Neural progenitor cell (in vitro differentiated cells): ENCODE results near the gene PANK4. TPM values are rescaled to one million over a fixed set of nuclear protein-coding genes. Genes with fewer than 3 reads are reported as not detected.
"Not testable (repeated sequence)": the region's sequence is repeated elsewhere in the genome, so short reads cannot be mapped to it uniquely, and the experiment has no call there.

Experiments used
- DNase-seq: peaks from one replicate; pipeline ENCODE4 v3.0.0-alpha.2; 2016; ENCODE audit warnings: low spot score
- H2AFZ ChIP-seq: fragments of 200-600 bp; sonication (generic); replicated peaks from 2 replicates; pipeline ENCODE4 v1.6.1; 2016; ENCODE audit warnings: antibody characterized with exemption
- H3F3A ChIP-seq: fragments of 200-600 bp; sonication (generic); 2 replicates; pipeline ENCODE4 v1.6.1; 2016; ENCODE audit warnings: antibody characterized with exemption, low read depth
- H3K27ac ChIP-seq: fragments of 200-600 bp; sonication (generic); 2 replicates; pipeline ENCODE4 v1.5.1; 2016; ENCODE audit warnings: mild to moderate bottlenecking
- H3K27me3 ChIP-seq: fragments of 200-600 bp; sonication (generic); 2 replicates; pipeline ENCODE4 v1.6.1; 2016; ENCODE audit warnings: mild to moderate bottlenecking, moderate library complexity
- H3K36me3 ChIP-seq: fragments of 200-600 bp; sonication (generic); 2 replicates; pipeline ENCODE4 v1.5.1; 2016
- H3K4me1 ChIP-seq: fragments of 200-600 bp; sonication (generic); 2 replicates; pipeline ENCODE4 v1.6.1; 2016; ENCODE audit warnings: mixed run types
- H3K4me2 ChIP-seq: fragments of 200-600 bp; sonication (generic); 2 replicates; pipeline ENCODE4 v1.6.1; 2016
- H3K4me3 ChIP-seq: fragments of 200-600 bp; sonication (generic); 2 replicates; pipeline ENCODE4 v1.5.1; 2016
- H3K79me2 ChIP-seq: fragments of 200-600 bp; sonication (generic); 2 replicates; pipeline ENCODE4 v1.6.1; 2016; ENCODE audit warnings: low read depth
- H3K9ac ChIP-seq: fragments of 200-600 bp; sonication (generic); 2 replicates; pipeline ENCODE4 v1.6.1; 2016
- H3K9me3 ChIP-seq: fragments of 200-600 bp; sonication (generic); 2 replicates; pipeline ENCODE4 v1.5.1; 2016; ENCODE audit warnings: low read depth
- H4K20me1 ChIP-seq: fragments of 200-600 bp; sonication (generic); 2 replicates; pipeline ENCODE4 v1.6.1; 2016; ENCODE audit warnings: low read depth
- H3K27ac Mint-ChIP-seq: 3 replicates; pipeline ENCODE4 v1.8.0; 2021; ENCODE audit warnings: mixed read lengths
- H3K27me3 Mint-ChIP-seq: 2 replicates; pipeline ENCODE4 v1.8.0; 2022; ENCODE audit warnings: low read depth, mild to moderate bottlenecking, inconsistent platforms, moderate library complexity, mixed read lengths; ENCODE audit not compliant: insufficient read depth
- H3K36me3 Mint-ChIP-seq: 3 replicates; pipeline ENCODE4 v1.8.0; 2021; ENCODE audit warnings: mixed read lengths
- H3K4me1 Mint-ChIP-seq: 3 replicates; pipeline ENCODE4 v1.8.0; 2021; ENCODE audit warnings: mixed read lengths
- H3K4me3 Mint-ChIP-seq: 3 replicates; pipeline ENCODE4 v1.8.0; 2021; ENCODE audit warnings: mild to moderate bottlenecking, moderate library complexity, mixed read lengths
- H3K9me3 Mint-ChIP-seq: 3 replicates; pipeline ENCODE4 v1.8.0; 2020; ENCODE audit warnings: mixed read lengths
- CTCF ChIP-seq: fragments of 200-600 bp; sonication (generic); IDR thresholded peaks from 2 replicates; pipeline ENCODE4 v1.5.1; 2017; ENCODE audit warnings: antibody characterized with exemption, mild to moderate bottlenecking
- EZH2 ChIP-seq: fragments of 200-600 bp; sonication (generic); IDR thresholded peaks from 2 replicates; pipeline ENCODE4 v1.6.1; 2017; ENCODE audit warnings: antibody characterized with exemption, mild to moderate bottlenecking, moderate library complexity
- EZH2phosphoT487 ChIP-seq: fragments of 200-600 bp; sonication (generic); IDR thresholded peaks from 2 replicates; pipeline ENCODE4 v1.6.1; 2017; ENCODE audit warnings: antibody characterized with exemption
- total RNA-seq: library from RNA; depleted of rRNA; stranded (reverse); fragments of >200 nt; gene quantifications from 2 replicates; pipeline ENCODE4 v1.2.3, GENCODE V29; 2015; ENCODE audit warnings: low replicate concordance

Gene PANK4
- total RNA-seq, 1 donor from 2014 or later = 30.6 TPM

- Mint-ChIP-seq H3K9me3 (peaks cover 2% of the 10 kb centered on the region), H3K27ac (no peak overlapping the region), H3K4me3 (no peak overlapping the region), H3K27me3 (peaks cover 13% of the 10 kb centered on the region), H3K4me1 (peaks cover 19% of the 10 kb centered on the region), H3K36me3 (no peaks in the 10 kb centered on the region)
- Histone ChIP-seq H3F3A (no peaks in the 10 kb centered on the region), H3K79me2 (no peaks in the 10 kb centered on the region), H3K27ac (no peak overlapping the region), H3K27me3 (peaks cover 9% of the 10 kb centered on the region), H3K9me3 (no peaks in the 10 kb centered on the region), H3K9ac (no peak overlapping the region), H4K20me1 (peaks cover 4% of the 10 kb centered on the region), H3K4me3 (no peak overlapping the region), H3K36me3 (no peaks in the 10 kb centered on the region), H2AFZ (no peak overlapping the region), H3K4me2 (no peak overlapping the region), H3K4me1 (no peaks in the 10 kb centered on the region)
- TF ChIP-seq EZH2phosphoT487 (no peak), CTCF (no peak), EZH2 (no peak)
- no peak for DNase-seq
Observed at GRCh38 chr1:2460996-2461751, 65.2 kb downstream of the PANK4 start.

- no peaks in the 10 kb centered on the region for H3K4me1 ChIP-seq
- Mint-ChIP-seq H3K4me3 (no peak overlapping the region), H3K9me3 (peaks cover 2% of the 10 kb centered on the region), H3K4me1 (peaks cover 22% of the 10 kb centered on the region), H3K36me3 (no peaks in the 10 kb centered on the region), H3K27ac (no peak overlapping the region), H3K27me3 (peaks cover 16% of the 10 kb centered on the region)
- no peak overlapping the region for H3K4me2 ChIP-seq
- H2AFZ ChIP-seq = no peak overlapping the region
- H3K27me3 ChIP-seq = peaks cover 9% of the 10 kb centered on the region
- H3K36me3 ChIP-seq = no peaks in the 10 kb centered on the region
- TF ChIP-seq EZH2phosphoT487 (no peak), CTCF (no peak), EZH2 (no peak)
- no peaks in the 10 kb centered on the region for H3F3A ChIP-seq
- H3K9ac ChIP-seq = no peak overlapping the region
- H3K27ac ChIP-seq = no peak overlapping the region
- no peaks in the 10 kb centered on the region for H3K79me2 ChIP-seq
- no peak overlapping the region for H3K4me3 ChIP-seq
- H3K9me3 ChIP-seq = no peaks in the 10 kb centered on the region
- peaks cover 4% of the 10 kb centered on the region for H4K20me1 ChIP-seq
- no peak for DNase-seq
Observed at GRCh38 chr1:2460203-2460602, 66.2 kb downstream of the PANK4 start.

GRCh38 chr1:2459757-2460156 is 66.6 kb downstream of the PANK4 start:
- Histone ChIP-seq H3F3A (no peaks in the 10 kb centered on the region), H3K36me3 (no peaks in the 10 kb centered on the region), H3K27me3 (peaks cover 9% of the 10 kb centered on the region), H2AFZ (no peak overlapping the region), H3K27ac (no peak overlapping the region), H3K79me2 (no peaks in the 10 kb centered on the region), H3K4me1 (no peaks in the 10 kb centered on the region), H3K4me3 (no peak overlapping the region), H4K20me1 (peaks cover 4% of the 10 kb centered on the region), H3K4me2 (no peak overlapping the region), H3K9me3 (no peaks in the 10 kb centered on the region), H3K9ac (no peak overlapping the region)
- Mint-ChIP-seq H3K4me1 (peaks cover 22% of the 10 kb centered on the region), H3K9me3 (peaks cover 2% of the 10 kb centered on the region), H3K4me3 (no peak overlapping the region), H3K27ac (no peak overlapping the region), H3K36me3 (no peaks in the 10 kb centered on the region), H3K27me3 (peaks cover 15% of the 10 kb centered on the region)
- DNase-seq = peak; percentile 57
- TF ChIP-seq EZH2 (no peak), CTCF (peak; percentile 34)

- H3K27me3 ChIP-seq, DNase-seq, H3K36me3 ChIP-seq, H3K79me2 ChIP-seq, H2AFZ ChIP-seq, H3K9me3 Mint-ChIP-seq, H3K9me3 ChIP-seq, H3K27ac ChIP-seq, H3K36me3 Mint-ChIP-seq, H3K4me3 ChIP-seq, H4K20me1 ChIP-seq, H3K9ac ChIP-seq, H3F3A ChIP-seq, H3K4me2 ChIP-seq, H3K4me3 Mint-ChIP-seq, H3K27ac Mint-ChIP-seq, H3K4me1 ChIP-seq: not testable (repeated sequence)
- H3K4me1 Mint-ChIP-seq = peaks cover 18% of the 10 kb centered on the region
- H3K27me3 Mint-ChIP-seq = peaks cover 12% of the 10 kb centered on the region
Observed at GRCh38 chr1:2459102-2459753, 67.2 kb downstream of the PANK4 start.
